Measurements from ENCODE around the gene C1orf210. TPM values are rescaled to one million over a fixed set of nuclear protein-coding genes. Genes with fewer than 3 reads are reported as not detected.

C1orf210 gene
- total RNA-seq, 2 donors from 2014 or later = 6.6 to 11.7 TPM

DNA sequence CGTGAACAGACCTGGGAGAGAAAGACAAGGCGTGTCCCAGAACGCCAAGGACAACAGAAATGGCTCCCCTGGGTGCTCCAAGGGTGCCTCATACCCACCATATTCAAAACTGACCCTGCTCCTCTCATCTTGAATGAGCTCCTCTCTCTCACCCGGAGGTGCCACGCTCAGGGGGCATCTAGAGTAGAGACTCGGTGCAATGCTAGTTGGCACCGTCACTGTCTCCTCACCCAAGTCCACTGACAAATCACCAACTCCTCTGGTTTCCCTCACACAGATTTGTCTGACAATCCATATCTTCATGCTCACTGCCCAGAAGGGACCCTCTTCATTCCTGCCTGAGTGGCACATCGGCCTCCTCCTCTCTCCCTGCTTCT is 10.6 kb downstream of the C1orf210 start:
- no peak for TF ChIP-seq POLR2A (IDR thresholded peaks at IDR 0.05)
- TF ChIP-seq, protein P1, sequence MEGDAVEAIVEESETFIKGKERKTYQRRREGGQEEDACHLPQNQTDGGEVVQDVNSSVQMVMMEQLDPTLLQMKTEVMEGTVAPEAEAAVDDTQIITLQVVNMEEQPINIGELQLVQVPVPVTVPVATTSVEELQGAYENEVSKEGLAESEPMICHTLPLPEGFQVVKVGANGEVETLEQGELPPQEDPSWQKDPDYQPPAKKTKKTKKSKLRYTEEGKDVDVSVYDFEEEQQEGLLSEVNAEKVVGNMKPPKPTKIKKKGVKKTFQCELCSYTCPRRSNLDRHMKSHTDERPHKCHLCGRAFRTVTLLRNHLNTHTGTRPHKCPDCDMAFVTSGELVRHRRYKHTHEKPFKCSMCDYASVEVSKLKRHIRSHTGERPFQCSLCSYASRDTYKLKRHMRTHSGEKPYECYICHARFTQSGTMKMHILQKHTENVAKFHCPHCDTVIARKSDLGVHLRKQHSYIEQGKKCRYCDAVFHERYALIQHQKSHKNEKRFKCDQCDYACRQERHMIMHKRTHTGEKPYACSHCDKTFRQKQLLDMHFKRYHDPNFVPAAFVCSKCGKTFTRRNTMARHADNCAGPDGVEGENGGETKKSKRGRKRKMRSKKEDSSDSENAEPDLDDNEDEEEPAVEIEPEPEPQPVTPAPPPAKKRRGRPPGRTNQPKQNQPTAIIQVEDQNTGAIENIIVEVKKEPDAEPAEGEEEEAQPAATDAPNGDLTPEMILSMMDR (IDR thresholded peaks at IDR 0.05) = no peak
- no peaks in the 10 kb centered on the region for H3K9me3 ChIP-seq
- H3K27ac ChIP-seq = peak overlapping the region in 2 of 4 donors; percentile 75 to 83
- DNase-seq (no peak), ATAC-seq (no peak)
- H3K27me3 ChIP-seq = no peaks in the 10 kb centered on the region
- no peaks in the 10 kb centered on the region for H3K36me3 ChIP-seq (replicated peaks in 1 of 2; ENCODE audit: insufficient read depth in 1 of 2, low read depth in 2 of 2)
- 77 to 84% methylated on average over 8 of the region's 8 CpGs for WGBS, 2 donors
- H3K4me3 ChIP-seq = no peak overlapping the region
- peaks cover 62% of the 10 kb centered on the region for H3K4me1 ChIP-seq
- intact Hi-C loops (cut with DNase I) = no loop called here

DNA sequence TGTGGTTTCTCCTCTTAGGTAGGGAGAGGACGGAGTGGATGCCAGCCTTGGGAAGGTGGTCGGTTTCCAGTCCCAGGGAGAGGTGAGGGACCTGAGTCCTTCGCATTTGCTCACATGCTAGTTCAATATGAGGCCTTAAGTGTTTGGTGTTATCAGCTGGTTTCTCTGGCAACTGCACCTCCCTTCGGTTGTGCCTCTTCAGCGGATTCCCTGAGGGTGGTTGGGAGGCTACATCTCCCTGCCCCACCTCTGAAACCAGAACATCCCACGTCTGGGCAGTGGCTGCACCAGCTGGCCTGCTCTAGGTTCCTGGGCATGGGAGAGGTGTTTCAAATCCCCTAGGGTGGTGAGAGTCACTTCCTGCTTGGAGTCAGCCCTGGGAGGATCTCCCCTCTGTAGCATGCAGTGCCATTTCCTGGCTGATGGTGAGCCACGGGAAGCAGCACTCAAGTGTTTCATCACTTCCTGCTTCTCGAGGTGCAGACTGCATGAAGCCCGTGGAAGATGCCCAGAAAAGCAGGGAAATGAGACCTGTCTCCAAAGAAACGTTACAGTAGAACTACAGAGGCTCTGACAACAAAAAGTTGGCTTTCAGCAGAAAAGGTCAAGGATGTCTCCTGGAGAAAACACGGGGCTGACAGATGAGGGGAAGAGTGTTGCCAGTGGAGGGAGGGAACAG is 11.1 kb downstream of the C1orf210 start:
- Histone ChIP-seq H3K4me3 (no peak overlapping the region), H3K36me3 (replicated peaks in 1 of 2; ENCODE audit: insufficient read depth in 1 of 2, low read depth in 2 of 2) (no peaks in the 10 kb centered on the region), H3K27ac (peak overlapping the region; percentile 2 to 83 (median 48)), H3K9me3 (no peaks in the 10 kb centered on the region), H3K27me3 (no peaks in the 10 kb centered on the region), H3K4me1 (peaks cover 67% of the 10 kb centered on the region)
- intact Hi-C loops (cut with DNase I) = no loop called here
- TF ChIP-seq, protein P1 (IDR thresholded peaks at IDR 0.05) = no peak
- TF ChIP-seq POLR2A (IDR thresholded peaks at IDR 0.05) = no peak
- ATAC-seq = no peak
- peak in 1 of 4 donors; percentile 43 for DNase-seq
- 30 to 49% methylated on average over 11 of the region's 11 CpGs for WGBS, 2 donors

DNA sequence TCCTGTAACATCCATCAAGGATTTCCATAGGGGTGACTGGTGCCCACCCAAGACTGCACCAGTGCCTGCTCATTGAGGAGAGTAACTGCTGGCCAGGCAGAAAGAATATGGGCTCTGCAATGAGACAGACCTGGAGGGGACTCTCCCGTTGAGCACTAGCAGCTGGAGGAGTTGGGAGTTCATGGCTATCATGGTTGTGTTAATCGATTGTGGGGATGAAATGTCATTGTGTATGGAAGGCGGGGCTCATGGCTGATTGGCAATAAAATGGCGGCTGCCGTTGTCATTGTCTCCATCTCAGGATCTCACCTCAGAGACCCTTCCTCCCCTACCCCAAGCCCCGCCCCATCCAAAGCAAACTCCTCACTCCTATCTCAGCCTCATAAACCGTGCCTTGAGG is 11.7 kb downstream of the C1orf210 start:
- Histone ChIP-seq H3K36me3 (replicated peaks in 1 of 2; ENCODE audit: insufficient read depth in 1 of 2, low read depth in 2 of 2) (no peaks in the 10 kb centered on the region), H3K4me3 (no peak overlapping the region), H3K27me3 (no peaks in the 10 kb centered on the region), H3K9me3 (no peaks in the 10 kb centered on the region), H3K4me1 (peaks cover 69% of the 10 kb centered on the region), H3K27ac (peak overlapping the region in 3 of 4 donors; percentile 22 to 83 (median 75))
- no peak for TF ChIP-seq POLR2A (IDR thresholded peaks at IDR 0.05)
- intact Hi-C loops (cut with DNase I) = no loop called here
- DNase-seq (no peak), ATAC-seq (no peak)
- WGBS, 2 donors = 88 to 94% methylated on average over 6 to 7 of the region's 7 CpGs

DNA sequence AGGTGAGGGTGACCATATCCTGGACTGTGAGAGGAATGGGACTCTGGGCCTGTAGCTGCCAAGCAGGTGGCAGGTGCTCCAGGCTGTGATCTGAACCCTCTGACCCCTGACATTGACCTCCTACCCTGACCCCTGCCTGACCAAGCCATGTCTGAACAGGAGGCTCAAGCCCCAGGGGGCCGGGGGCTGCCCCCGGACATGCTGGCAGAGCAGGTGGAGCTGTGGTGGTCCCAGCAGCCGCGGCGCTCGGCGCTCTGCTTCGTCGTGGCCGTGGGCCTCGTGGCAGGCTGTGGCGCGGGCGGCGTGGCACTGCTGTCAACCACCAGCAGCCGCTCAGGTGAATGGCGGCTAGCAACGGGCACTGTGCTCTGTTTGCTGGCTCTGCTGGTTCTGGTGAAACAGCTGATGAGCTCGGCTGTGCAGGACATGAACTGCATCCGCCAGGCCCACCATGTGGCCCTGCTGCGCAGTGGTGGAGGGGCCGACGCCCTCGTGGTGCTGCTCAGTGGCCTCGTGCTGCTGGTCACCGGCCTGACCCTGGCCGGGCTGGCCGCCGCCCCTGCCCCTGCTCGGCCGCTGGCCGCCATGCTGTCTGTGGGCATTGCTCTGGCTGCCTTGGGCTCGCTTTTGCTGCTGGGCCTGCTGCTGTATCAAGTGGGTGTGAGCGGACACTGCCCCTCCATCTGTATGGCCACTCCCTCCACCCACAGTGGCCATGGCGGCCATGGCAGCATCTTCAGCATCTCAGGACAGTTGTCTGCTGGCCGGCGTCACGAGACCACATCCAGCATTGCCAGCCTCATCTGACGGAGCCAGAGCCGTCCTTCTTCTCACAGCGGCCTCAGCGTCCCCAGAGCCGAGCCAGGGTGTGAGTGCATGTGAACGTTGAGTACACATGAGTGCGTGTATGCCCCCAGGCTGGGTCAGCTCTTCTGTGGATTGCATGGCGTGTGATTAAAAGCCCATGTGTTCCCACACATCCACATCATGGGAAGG is 12.5 kb downstream of the C1orf210 start:
- H3K9me3 ChIP-seq = no peaks in the 10 kb centered on the region
- H3K27me3 ChIP-seq = no peaks in the 10 kb centered on the region
- no peak for DNase-seq
- peaks cover 69% of the 10 kb centered on the region for H3K4me1 ChIP-seq
- TF ChIP-seq, protein P1 (IDR thresholded peaks at IDR 0.05) = no peak
- TF ChIP-seq POLR2A (IDR thresholded peaks at IDR 0.05) = no peak
- WGBS, 2 donors = 95 to 100% methylated on average over 10 to 25 of the region's 46 CpGs
- ATAC-seq = no peak
- H3K36me3 ChIP-seq (replicated peaks in 1 of 2; ENCODE audit: insufficient read depth in 1 of 2, low read depth in 2 of 2) = no peaks in the 10 kb centered on the region
- intact Hi-C loops (cut with DNase I) = no loop called here
- no peak overlapping the region for H3K4me3 ChIP-seq
- H3K27ac ChIP-seq = no peak overlapping the region

DNA sequence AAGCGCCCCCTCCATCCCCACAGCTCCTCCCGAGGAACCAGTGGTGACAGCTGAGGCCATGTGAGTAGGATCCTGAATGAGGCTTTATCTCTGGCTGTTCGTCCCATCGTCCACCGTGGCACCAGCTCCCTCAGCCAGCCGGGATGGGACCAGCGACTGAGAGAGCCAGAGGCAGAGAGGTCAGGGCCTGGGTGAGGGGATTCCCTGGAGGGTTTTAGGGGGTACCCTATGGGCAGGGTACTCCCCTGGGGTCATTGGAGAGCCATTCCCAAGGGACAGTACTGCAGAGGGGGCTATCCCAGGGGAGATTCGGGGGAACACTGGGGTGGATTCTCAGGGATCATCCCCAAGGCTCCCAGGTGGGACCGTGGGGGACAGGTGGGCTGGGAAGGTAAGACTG is 13.2 kb downstream of the C1orf210 start:
- WGBS, 2 donors = 58 to 59% methylated on average over 8 to 9 of the region's 9 CpGs
- Histone ChIP-seq H3K4me3 (no peak overlapping the region), H3K27ac (peak overlapping the region in 1 of 4 donors; percentile 84), H3K36me3 (replicated peaks in 1 of 2; ENCODE audit: insufficient read depth in 1 of 2, low read depth in 2 of 2) (no peaks in the 10 kb centered on the region), H3K27me3 (no peaks in the 10 kb centered on the region), H3K4me1 (peaks cover 63% of the 10 kb centered on the region), H3K9me3 (no peaks in the 10 kb centered on the region)
- no peak for ATAC-seq
- no peak for DNase-seq
- no peak for TF ChIP-seq POLR2A (IDR thresholded peaks at IDR 0.05)
- TF ChIP-seq, protein P1 (IDR thresholded peaks at IDR 0.05) = no peak
- intact Hi-C loops (cut with DNase I) = no loop called here
